M059J (cell line): Measurements from ENCODE around the gene DNAJC13. TPM values are rescaled to one million over a fixed set of nuclear protein-coding genes. Genes with fewer than 3 reads are reported as not detected.

Experiments used
- DNase-seq: peaks from one replicate; pipeline ENCODE4 v3.0.0-alpha.2; 2012; ENCODE audit warnings: low read depth
- total RNA-seq: library from RNA; depleted of rRNA; stranded (reverse); fragments of >200 nt; shearing (Covaris generic); gene quantifications from 2 replicates; pipeline ENCODE4 v1.2.3, GENCODE V29; 2014

DNAJC13 gene
- total RNA-seq, 1 experiment from 2014 or later, result 43.0 TPM

DNA sequence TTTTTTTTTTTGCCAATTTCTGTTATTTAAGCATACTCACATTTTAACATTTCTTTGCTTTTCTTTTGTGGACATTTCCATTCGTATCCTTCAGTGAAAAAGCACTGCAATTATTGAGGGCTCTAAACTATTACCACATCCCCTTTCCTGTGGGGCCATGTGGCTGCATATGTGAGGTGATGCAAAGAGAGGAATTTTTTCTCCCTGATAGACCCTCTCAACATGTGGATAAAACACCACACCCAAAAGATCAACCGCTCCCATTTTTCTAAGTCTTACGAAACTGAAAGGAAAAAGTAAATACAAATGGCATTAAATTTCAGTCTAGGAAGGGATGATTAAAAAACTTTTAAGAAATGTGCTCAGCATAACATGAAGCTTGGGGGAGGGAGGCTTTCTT is 68.8 kb downstream of the DNAJC13 start:
- DNase-seq, result no peak

DNA sequence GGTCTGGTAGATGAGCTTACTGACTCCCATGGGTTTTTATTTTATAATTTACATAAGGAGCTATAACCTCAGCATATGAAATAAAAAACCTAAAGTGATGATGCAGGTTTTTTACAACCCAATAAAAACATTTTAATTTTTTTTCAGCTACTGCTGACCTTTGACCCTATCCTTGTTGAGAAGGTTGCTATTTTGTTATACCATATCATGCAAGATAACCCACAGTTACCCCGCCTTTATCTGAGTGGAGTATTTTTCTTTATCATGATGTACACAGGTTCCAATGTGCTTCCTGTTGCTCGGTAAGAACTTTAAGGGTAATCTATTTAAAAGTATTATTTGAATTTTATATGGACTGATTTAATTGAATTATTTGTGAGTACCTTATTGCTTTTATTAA is 70.8 kb downstream of the DNAJC13 start:
- no peak for DNase-seq

DNA sequence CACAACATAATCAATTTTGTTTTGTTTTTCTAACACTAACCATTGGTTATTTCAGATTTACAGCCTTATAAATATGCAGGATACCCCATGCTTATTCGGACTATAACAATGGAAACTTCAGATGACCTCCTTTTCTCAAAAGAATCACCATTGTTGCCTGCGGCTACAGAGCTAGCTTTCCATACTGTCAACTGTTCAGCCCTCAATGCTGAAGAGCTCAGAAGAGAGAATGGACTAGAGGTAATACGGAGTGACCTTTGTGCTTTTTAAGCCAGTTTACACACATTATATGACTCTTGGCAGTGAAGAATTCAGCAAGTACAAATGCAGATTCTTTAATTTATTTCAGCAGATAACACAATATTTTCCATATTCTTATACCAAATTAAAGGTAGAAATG is 81.8 kb downstream of the DNAJC13 start:
- no peak for DNase-seq

DNA sequence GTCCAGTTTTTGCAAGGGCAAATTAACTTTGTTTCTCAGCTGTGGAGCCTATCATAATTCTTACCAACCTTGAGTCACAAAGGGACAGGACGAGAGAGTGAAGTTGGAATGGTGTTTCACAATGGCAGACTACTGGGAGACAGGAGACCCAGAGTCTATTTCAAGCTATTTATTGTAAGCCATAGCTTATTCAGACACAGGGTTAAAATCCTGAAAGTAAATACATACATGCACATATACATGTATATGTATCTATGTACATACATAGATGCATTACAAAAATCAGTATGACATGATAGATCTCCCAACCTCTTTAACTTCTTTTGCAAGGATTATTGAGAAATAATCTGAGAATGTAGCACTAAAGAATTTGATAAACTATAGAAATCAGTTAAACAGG is 86.3 kb downstream of the DNAJC13 start:
- DNase-seq, result no peak

DNA sequence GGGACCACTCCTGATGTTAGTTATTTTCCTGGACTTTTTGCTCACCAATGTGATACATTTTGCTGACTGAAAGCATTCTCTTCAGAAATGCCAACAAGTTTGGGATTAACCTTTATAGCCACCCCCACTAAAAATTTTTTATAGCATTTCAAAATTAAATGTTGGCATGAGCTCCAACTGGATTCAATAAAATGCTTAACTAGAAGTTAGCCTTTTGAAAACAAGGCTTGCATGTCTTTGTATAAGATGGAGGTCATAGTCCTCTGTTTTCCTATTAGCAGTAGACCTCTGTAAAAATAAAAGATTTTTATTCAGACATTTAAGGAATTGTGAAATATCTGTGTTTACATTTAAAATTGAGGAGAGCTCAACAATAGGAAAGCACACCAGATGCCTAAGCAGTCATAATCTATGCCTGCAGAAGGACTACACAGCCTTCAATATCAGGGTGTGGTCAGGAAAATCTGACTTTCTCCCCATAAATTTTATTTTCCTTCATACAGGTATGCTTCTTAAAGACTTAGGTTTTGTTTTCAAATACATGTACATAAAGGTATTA is 87.2 kb downstream of the DNAJC13 start:
- no peak for DNase-seq

DNA sequence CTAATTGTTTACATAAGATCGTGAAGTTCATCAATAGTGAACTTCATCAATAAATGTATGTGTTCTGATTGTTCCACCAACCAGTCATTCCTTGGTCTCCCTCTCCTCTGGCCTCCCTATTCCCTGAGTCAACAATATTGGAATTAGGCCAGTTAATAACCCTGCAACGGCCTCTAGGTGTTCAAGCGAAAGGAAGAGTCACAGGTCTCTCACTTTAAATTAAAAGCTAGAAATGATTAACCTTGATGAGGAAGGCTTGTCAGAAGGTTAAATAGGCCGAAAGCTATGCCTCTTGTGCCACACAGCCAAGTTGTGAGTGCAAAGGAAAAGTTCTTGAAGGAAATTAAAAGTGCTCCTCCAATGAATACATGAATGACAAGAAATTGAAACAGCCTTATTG is 90.4 kb downstream of the DNAJC13 start:
- no peak for DNase-seq

DNA sequence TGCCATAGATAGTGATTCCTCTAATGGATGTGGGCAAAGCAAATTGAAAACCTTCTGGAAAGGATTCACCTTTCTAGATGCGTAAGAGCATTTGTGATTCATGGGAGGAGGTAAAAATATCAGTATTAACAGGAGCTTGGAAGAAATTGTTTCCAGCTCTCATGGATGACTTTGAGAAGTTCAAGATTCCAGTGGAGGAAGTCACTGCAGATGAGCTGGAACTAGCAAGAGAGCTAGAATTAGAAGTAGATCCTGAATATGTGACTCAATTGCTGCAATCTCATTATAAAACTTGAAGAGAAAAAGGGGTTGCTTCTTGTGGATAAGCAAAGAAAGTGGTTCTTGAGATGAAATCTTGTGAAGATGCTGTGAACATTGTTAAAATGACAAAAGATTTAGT is 91.8 kb downstream of the DNAJC13 start:
- no peak for DNase-seq

DNA sequence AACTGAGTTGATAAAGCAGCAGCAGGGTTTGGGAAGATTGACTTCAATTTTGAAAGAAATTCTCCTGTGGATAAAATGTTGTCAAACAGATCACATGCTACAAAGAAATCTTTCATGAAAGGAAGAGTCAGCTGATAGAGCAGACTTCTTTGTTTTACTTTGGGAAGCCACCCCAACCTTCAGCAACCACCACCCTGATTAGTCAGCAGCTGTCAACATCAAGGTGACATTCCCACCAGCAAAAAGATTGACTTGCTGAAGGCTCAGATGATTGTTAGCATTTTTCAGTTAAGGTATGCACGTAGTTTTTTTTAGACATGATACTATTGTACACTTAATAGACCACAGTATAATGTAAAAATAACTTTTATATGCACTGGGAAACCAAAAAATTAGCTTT is 92.2 kb downstream of the DNAJC13 start:
- DNase-seq, result no peak

DNA sequence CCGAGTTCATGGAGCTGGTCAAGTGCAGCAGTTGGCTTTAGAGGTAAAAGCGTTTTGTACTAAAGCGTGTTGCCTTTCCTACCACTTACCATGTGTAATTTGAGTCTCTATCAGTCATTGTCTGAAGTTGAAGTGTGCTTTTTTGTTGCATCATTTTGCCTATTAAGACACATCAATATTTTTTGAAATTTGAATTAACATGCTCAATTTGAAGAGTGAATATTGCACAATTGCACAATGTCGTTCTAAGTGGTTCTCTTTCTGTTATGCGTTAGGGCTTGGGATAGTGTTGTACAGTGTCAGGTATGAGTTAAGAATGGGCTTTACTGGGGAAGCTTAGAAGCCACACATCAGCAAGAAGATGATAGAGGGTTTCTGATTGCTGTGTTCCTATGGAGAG is 95.8 kb downstream of the DNAJC13 start:
- DNase-seq, result no peak

DNA sequence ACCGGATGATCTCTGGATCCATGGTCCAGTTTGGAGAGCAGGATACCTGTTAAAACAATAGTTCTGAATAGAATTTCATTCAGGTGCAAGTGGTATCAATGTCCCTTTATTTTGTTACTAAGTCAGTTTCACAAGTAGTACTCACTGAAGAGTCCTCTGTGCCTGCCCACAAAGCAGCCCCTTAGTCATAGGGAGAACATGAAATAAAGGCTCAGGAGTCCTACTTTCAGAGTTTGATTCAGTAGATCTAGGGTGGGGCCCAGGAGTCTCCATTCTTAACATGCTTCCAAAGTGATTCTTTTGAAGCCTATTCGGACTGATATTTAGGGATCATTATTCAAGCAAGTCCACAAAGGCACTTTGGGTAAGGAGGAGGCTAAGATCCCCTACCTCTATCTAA is 100.0 kb downstream of the DNAJC13 start:
- DNase-seq, result no peak

DNA sequence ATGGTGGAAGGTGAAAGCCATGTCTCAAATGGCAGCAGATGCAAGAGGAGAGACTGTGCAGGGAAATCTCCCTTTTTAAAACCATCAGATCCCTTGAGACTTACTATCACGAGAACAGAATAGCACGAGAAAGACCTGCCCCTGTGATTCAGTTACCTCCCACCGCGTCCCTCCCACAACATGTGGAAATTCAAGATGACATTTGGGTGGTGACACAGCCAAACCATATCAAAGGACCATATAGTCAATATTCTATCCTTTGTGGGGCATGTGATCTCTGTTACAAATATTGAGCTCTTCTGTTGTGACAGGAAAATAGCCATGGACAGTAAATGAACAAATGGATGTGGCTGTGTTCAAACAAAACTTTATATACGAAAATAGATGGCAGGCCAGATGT is 102.6 kb downstream of the DNAJC13 start:
- DNase-seq, result no peak

DNA sequence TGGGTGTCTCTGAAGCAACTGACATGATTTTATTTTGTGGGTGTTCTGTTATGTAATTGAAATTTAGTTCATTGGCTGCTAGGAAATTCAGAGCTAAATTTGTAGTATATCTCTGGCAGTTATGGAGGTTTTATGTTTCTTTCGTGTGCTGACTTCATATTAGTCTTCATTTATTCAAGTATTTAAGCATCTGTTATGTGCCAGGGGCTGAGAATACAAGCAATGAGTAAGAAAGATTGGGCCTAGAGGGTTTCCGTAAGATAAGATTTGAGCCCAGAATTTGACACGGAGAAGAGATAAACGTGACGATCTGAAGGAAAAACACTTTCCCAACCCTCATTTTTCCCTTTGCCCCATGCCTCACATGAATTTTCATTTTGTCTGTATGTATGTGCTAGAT is 104.6 kb downstream of the DNAJC13 start:
- no peak for DNase-seq

DNA sequence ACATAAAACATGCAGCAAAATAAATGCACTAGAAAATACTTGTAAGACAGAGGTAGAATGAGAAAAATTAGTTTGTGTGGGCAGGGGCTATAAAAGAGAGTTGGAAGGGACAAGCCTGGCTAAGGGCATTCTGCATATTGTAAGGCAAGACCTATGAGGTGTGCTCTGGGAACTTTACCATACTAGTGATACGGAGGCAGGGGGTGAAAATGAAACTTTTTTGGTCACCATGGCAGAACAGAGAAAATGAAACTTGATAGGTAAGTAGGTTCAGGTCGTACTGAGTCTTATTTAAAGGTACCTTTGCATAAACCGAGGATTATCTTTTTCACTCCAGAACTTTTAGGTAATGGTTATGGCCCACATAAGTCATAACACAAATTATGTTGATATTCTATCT is 105.1 kb downstream of the DNAJC13 start:
- no peak for DNase-seq

DNA sequence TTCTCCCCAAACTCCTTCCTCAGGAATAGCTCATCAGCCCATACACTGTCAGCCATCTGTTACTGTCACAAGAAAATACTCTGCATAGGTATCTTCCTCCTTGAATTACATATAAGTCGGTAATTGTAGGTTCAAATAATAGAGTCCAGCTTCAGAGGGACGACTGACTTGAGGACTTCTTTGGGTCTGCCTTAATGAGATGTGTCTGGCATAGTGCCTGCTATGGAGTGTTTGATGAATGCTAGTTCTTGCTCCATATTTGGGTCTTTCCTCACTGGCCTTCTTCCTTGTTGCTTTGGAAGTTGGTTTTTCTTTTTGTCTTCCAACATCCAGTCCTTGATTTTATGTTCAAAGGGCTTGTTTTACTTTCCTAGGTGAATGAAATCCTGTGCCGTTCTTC is 113.3 kb downstream of the DNAJC13 start:
- no peak for DNase-seq

DNA sequence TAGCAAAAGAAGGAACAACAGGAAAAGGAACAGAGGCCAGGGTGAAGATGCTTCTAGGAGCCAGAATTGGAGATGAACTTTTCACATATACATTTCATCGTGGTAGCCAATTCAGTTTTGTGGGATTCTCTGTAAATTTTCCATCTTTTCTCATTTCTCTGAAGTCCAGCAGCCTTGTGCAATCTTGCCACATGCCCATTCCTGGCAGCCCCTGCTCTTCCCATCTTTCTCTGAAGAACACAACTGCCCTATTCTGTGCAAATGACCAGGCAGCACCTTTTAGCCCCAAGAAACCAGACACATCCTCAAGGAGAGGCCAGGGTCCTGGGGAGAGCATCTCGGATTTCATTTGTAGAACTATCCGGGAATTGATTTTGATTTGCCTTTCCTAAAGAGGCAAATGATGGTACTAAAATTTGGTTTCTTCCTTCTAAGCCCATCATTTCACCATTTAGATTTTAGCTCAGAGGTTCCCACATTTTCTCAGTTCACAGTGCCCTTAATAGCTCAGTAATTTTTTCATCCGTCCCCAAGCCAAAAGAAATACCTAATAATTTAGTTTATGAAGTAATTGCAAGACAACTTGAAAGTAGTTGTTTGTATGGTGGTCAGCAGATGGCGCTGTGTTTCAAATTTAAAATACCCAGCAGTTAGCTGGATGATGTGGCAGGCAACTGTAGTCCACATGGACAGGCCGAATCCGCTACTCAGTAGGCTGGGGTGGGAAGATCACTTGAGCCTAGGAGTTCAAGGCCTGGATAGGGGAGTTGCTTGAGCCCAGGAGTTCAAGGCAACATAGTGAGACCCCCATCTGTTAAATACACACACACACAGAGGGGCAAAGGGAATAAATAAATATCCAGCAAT is 118.5 kb downstream of the DNAJC13 start:
- DNase-seq, result peak; percentile 74

DNA sequence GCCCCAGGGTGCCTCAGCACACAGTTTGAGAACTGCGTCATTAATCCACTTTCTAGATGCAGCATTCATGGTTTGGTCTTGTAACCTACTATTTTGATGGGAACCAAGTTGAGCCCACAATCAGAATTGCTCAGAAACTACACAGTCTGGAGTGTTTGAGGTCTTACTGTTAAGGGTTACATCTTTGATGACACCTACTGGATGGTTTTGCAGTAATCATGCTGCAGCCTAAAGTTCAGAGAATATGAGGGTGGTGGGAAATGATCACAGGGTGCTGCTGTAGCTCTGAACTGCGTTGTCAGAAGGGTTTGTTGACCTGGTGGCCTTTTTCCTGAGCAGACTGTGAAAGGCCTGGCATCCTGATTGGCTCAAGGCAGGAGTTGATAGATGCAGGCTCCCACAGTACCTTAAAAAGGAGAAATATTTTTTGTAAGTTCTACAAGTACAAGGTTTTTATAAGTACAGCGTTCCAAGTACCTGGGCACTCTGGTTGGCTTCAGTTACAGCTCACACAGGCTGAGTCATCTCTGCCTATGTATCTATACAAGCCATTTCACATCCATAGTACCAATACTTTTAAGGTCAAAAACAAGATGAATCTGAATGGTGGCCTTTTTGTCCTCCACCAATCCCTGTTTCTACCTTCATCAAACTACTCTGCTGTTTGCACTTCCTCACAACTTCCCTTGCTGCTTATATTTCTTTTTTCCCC is 119.3 kb downstream of the DNAJC13 start:
- no peak for DNase-seq

DNA sequence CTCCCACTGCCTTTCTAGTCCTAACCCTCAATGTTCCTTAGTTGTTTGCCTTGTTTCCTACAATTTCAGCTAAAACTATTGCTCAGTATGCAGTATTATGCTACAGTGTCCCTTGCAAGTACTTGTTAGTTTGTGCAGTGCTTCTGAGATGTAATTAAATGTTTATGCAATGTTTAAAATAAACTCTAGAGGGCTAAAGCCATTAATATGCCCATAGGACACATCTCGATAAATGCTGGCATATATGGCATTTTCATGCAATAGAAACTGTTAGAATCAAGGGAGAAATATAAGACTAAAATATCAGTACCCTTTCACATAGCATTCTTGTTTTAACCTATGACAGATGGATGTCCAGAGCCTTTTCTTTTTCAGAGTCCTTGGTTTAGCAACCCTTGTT is 120.0 kb downstream of the DNAJC13 start:
- DNase-seq, result no peak

DNA sequence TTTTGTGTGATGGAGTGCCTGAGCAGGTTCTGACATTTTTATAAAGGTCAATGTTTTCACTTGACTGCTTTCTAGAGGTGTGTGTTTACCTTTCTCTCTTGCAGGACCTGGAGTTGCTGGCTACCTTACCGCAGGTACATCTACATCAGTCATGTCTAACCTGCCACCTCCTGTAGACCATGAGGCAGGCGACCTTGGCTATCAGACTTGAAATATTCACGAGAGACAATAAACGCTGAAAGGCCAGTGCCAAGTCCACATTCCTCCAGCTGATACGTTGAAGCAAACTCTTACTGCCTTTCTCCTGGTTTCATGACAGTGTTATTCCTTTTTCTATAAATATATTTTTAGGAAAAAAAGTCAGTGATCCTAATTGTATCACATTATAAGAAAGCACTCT is 120.8 kb downstream of the DNAJC13 start:
- no peak for DNase-seq

DNA sequence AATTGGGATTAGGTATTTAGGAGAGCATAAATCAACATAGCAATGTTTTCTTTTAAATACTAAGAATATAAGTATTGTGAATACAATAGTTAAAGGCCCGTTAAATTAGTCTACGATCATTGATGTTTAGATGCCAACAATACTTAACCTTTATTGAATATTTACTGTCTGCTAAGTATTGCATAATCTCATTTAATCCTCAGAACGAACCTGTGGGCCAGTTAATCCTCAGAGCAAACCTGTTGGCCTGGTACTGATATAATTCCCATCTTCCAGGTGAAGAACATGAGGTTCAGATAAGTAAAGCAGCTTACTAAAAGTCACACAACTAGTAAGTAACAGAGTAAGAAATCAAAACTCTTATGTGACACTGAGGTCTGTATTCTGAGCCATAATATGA is 122.4 kb downstream of the DNAJC13 start:
- no peak for DNase-seq

DNA sequence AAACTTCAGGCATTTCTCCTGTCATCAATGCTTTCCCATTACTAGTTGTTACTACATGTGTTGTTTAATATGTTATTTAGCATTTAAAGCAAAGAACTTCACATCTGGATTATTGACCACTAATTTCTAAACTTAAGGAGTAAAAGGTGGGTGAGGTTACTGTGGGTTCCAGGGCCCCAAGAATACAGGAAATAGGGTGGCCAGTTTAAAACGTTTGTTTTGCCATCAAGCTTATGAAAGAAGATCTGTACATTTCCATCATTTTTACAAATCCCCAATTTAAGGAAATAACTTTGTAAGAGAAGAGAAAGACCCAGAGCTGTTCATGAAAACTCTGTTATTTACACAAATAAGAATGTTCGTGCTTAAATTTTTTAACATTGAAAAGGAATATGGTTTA is 125.3 kb downstream of the DNAJC13 start:
- DNase-seq, result peak; percentile 12

DNA sequence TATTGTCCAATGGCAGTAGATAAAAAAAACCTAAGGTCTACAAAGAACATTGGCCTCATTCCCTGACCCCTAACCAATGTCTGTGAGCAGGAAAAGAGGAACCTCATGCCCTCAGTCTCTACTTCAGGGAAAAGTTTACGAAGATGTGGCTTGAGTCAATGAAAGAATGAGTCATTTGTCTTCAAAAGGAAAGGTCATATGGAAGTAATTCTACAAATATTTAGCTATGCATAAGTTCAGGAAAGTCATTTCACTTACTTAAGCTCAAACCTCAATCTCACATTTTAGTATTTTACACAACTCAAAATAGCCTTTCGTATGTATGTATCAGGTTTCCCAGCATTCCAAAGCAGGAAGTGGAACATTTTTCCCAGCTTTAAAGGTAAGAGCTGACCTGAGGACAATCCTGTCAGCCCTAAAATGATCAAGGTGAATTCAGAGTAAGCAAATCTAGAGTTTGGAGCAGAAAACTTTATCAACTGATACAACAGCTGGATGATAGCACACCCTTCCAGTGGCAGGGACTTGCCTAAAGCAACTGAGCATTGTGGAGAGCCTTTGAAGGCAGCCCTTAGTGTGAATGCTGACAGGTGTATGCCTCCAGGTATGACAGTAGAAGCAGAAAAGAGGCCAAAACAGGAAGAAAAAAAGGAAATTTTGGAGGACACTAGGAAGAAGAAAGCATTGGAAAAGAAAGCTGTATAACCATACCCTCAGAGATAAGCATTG is 125.9 kb downstream of the DNAJC13 start:
- peak; percentile 95 for DNase-seq

DNA sequence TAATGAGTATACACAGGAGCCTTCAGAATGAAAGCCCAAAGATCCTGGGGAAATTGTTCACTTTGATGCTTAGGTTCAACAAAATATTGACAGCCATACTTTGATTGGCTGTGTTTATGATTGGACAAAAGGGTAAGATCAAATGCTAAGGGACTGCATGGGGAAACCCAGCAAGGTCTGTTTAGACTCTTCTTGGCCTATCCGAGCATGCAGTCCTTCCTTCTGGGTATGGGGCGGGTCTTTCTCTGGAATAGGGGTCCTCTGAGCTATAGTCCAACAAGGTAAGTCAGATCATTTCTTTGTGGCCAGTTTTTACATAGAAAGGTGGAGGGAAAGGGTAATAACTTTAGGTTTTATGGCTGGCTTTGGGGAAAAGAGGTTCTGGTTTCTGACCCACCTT is 126.8 kb downstream of the DNAJC13 start:
- DNase-seq, result no peak
